Left renal pelvis (tissue), 4 donors: ENCODE data around the gene ITSN1. TPM values are rescaled to one million over a fixed set of nuclear protein-coding genes. Genes with fewer than 3 reads are reported as not detected.

Experiments
- DNase-seq, 4 donors: peaks; one replicate each; pipeline ENCODE4 v3.0.0-alpha.2; 2013; ENCODE audit warnings: low read depth in 4 of 4, low spot score in 3 of 4
- polyA plus RNA-seq, 4 donors: library from polyadenylated mRNA; unstranded; fragments of 120-200 nt; gene quantifications; one replicate each; pipeline ENCODE4 v1.2.1, GENCODE V29; 2013; ENCODE audit not compliant: insufficient read length in 4 of 4

ITSN1 gene
- polyA plus RNA-seq, 4 donors = 43.8 to 55.8 (median 49.2) TPM

GRCh38 chr21:33801424-33802405, 159.4 kb downstream of the ITSN1 start:
- DNase-seq = peak in 1 of 4 donors; percentile 22

GRCh38 chr21:33802481-33802880, 160.2 kb downstream of the ITSN1 start:
- no peak for DNase-seq

- DNase-seq = no peak
Observed at GRCh38 chr21:33808715-33809367, 166.5 kb downstream of the ITSN1 start.

- DNase-seq = no peak
Observed at GRCh38 chr21:33810766-33811165, 168.5 kb downstream of the ITSN1 start.

GRCh38 chr21:33811167-33812010, 169.1 kb downstream of the ITSN1 start:
- DNase-seq = no peak

- no peak for DNase-seq
Observed at GRCh38 chr21:33813832-33814365, 171.6 kb downstream of the ITSN1 start.

GRCh38 chr21:33815143-33815707, 172.9 kb downstream of the ITSN1 start:
- peak in 1 of 4 donors; percentile 32 for DNase-seq

GRCh38 chr21:33816174-33816573, 173.9 kb downstream of the ITSN1 start:
- no peak for DNase-seq

- no peak for DNase-seq
Observed at GRCh38 chr21:33817138-33817537, 174.8 kb downstream of the ITSN1 start.

GRCh38 chr21:33817663-33818451, 175.6 kb downstream of the ITSN1 start:
- DNase-seq = no peak

GRCh38 chr21:33820230-33820770, 178.0 kb downstream of the ITSN1 start:
- DNase-seq = no peak

GRCh38 chr21:33820798-33821197, 178.5 kb downstream of the ITSN1 start:
- DNase-seq = no peak

- no peak for DNase-seq
Observed at GRCh38 chr21:33821503-33822322, 179.4 kb downstream of the ITSN1 start.

GRCh38 chr21:33824156-33824941, 182.0 kb downstream of the ITSN1 start:
- DNase-seq = no peak

- no peak for DNase-seq
Observed at GRCh38 chr21:33825419-33825818, 183.1 kb downstream of the ITSN1 start.

- DNase-seq = no peak
Observed at GRCh38 chr21:33825915-33826314, 183.6 kb downstream of the ITSN1 start.

- DNase-seq = no peak
Observed at GRCh38 chr21:33828083-33828482, 185.8 kb downstream of the ITSN1 start.
